GM21786 (cell line): ENCODE data around the gene CDCA3.
A peak's percentile ranks its signal among the peaks of the same experiment; 100 is the strongest.
"Not testable (repeated sequence)": the region's sequence is repeated elsewhere in the genome, so short reads cannot be mapped to it uniquely, and the experiment has no call there.

ENCODE experiments used
- ATAC-seq: cut with Tn5 transposase; IDR thresholded peaks from one replicate; pipeline ENCODE4 v1.9.1; 2021; ENCODE audit not compliant: unreplicated experiment

The CDCA3 gene

GRCh38 chr12:6873094-6874014, 22.3 kb upstream of the CDCA3 start, which contains the start of gene SPSB2:
TSS of gene SPSB2 (minus strand) at chr12:6873303. CDS start at chr12:6872901, 402 bp downstream.
- ATAC-seq = peak; percentile 61

GRCh38 chr12:6872073-6873048, 21.3 kb upstream of the CDCA3 start:
- ATAC-seq = no peak

GRCh38 chr12:6871052-6871957, 20.2 kb upstream of the CDCA3 start:
- no peak for ATAC-seq

GRCh38 chr12:6870304-6870703, 19.2 kb upstream of the CDCA3 start:
- not testable (repeated sequence) for ATAC-seq

GRCh38 chr12:6869049-6870021, 18.2 kb upstream of the CDCA3 start:
- ATAC-seq = no peak

GRCh38 chr12:6868211-6869048, 17.3 kb upstream of the CDCA3 start:
- no peak for ATAC-seq

- peak; percentile 56 for ATAC-seq
These were observed 16.5 kb upstream of the CDCA3 start, which contains the start of gene TPI1 for GRCh38 chr12:6867413-6868210. TSS of gene TPI1 (plus strand) at chr12:6867531. CDS start at chr12:6867567, 36 bp downstream.

GRCh38 chr12:6866920-6867412, 15.9 kb upstream of the CDCA3 start:
- ATAC-seq = peak; percentile 10

GRCh38 chr12:6866163-6866919, 15.3 kb upstream of the CDCA3 start:
- ATAC-seq = no peak

GRCh38 chr12:6865307-6865706, 14.2 kb upstream of the CDCA3 start:
- not testable (repeated sequence) for ATAC-seq

- no peak for ATAC-seq
These were observed 12.7 kb upstream of the CDCA3 start for GRCh38 chr12:6863586-6864321.

GRCh38 chr12:6863033-6863432, 11.9 kb upstream of the CDCA3 start:
- no peak for ATAC-seq

- ATAC-seq = no peak
These were observed 10.3 kb upstream of the CDCA3 start for GRCh38 chr12:6861391-6861790.

GRCh38 chr12:6860942-6861341, 9.9 kb upstream of the CDCA3 start:
- ATAC-seq = no peak

GRCh38 chr12:6860116-6860515, 9.0 kb upstream of the CDCA3 start:
- no peak for ATAC-seq

- no peak for ATAC-seq
These were observed 7.7 kb upstream of the CDCA3 start for GRCh38 chr12:6858799-6859198.
